K562 (cell line): ENCODE results near the gene VWDE. TPM values are rescaled to one million over a fixed set of nuclear protein-coding genes. Genes with fewer than 3 reads are reported as not detected.
A peak's percentile ranks its signal among the peaks of the same experiment; 100 is the strongest.

Experiments used
- CHD2 ChIP-seq: IDR thresholded peaks from 2 replicates; pipeline ENCODE4 v1.6.1; 2011; ENCODE audit warnings: low read depth, low read length
- HIVEP1 ChIP-seq: fragments of 250-450 bp; sonication (Bioruptor Pico); IDR thresholded peaks from 2 replicates; pipeline ENCODE4 v1.4.0; 2020; ENCODE audit warnings: mild to moderate bottlenecking
- HSF4 ChIP-seq: fragments of 250-450 bp; sonication (Bioruptor Pico); IDR thresholded peaks from 2 replicates; pipeline ENCODE4 v2.1.2; 2022; ENCODE audit warnings: mild to moderate bottlenecking, moderate library complexity, borderline replicate concordance
- MYBL2 ChIP-seq, 2 experiments: fragments of 450-650 bp in 1 of 2; sonication (generic) in 1 of 2; formaldehyde crosslinking in 1 of 2; IDR thresholded peaks; 2 replicates each; pipeline versions ENCODE4 v1.6.1 to v1.8.1; 2017 to 2022; ENCODE audit warnings: borderline replicate concordance in 1 of 2, inconsistent platforms in 1 of 2, low read depth in 1 of 2, mild to moderate bottlenecking in 1 of 2, missing genetic modification reagents in 1 of 2, moderate library complexity in 1 of 2
- NFIX ChIP-seq: fragments of 250-450 bp; sonication (Bioruptor Pico); IDR thresholded peaks from 2 replicates; pipeline ENCODE4 v1.4.0; 2020; ENCODE audit warnings: low read depth, mild to moderate bottlenecking, moderate library complexity
- SIX5 ChIP-seq, 2 experiments: IDR thresholded peaks; 2 replicates each; pipeline ENCODE4 v1.6.1; 2011; ENCODE audit warnings: low read length in 2 of 2, borderline replicate concordance in 1 of 2, low read depth in 1 of 2, mild to moderate bottlenecking in 1 of 2, moderate library complexity in 1 of 2; ENCODE audit not compliant: insufficient read depth in 1 of 2
- STAG1 ChIP-seq: sonication (generic); formaldehyde crosslinking; IDR thresholded peaks from 2 replicates; pipeline ENCODE4 v1.5.0; 2020; ENCODE audit warnings: missing genetic modification reagents, borderline replicate concordance
- ZKSCAN3 ChIP-seq: fragments of 250-450 bp; sonication (Bioruptor Pico); IDR thresholded peaks from 2 replicates; pipeline ENCODE4 v1.4.0; 2020
- ZNF347 ChIP-seq: fragments of 450-650 bp; formaldehyde crosslinking; IDR thresholded peaks from 2 replicates; pipeline ENCODE4 v1.4.0; 2020; ENCODE audit warnings: low read depth, mild to moderate bottlenecking, moderate library complexity
- ZZZ3 ChIP-seq: fragments of 450-650 bp; IDR thresholded peaks from 2 replicates; pipeline ENCODE4 v1.6.1; 2016; ENCODE audit warnings: antibody characterized with exemption, mild to moderate bottlenecking, moderate library complexity
- polyA plus RNA-seq, 8 experiments: library from polyadenylated mRNA; depleted of rRNA in 4 of 8; stranded (reverse) in 5 of 8; unstranded in 3 of 8; fragments of >200 nt; fragmentation: Nextera tagmentation in 2 of 8; fragmentation: Illumina TruSeq in 1 of 8; extraction: Ambion mirVana in 2 of 8; extraction: Trizol in 1 of 8; gene quantifications; 2 replicates each; pipeline versions ENCODE4 v1.2.1 to v1.2.3, GENCODE V29; 2011 to 2014; ENCODE audit warnings: inconsistent platforms in 1 of 8, missing spikeins in 1 of 8
- total RNA-seq, 7 experiments: library from RNA; depleted of rRNA in 6 of 7; stranded (reverse); fragments of >200 nt in 6 of 7; fragmentation: Illumina TruSeq in 2 of 7; extraction: Trizol in 2 of 7; gene quantifications; 2 replicates each; pipeline versions ENCODE4 v1.2.1 to v1.2.3, GENCODE V29; 2011 to 2021; ENCODE audit warnings: low replicate concordance in 1 of 7
- TF ChIP-seq, protein P1 (sequence below): fragments of 250-450 bp; sonication (Bioruptor Pico); IDR thresholded peaks from 2 replicates; pipeline ENCODE4 v1.5.0; 2020; ENCODE audit warnings: mild to moderate bottlenecking, borderline replicate concordance
- TF ChIP-seq, protein P2 (sequence below), 2 experiments: fragments of 250-450 bp in 1 of 2; fragments of 450-650 bp in 1 of 2; sonication (Bioruptor Pico) in 1 of 2; IDR thresholded peaks; 2 replicates each; pipeline versions ENCODE4 v1.6.1 to v1.8.0; 2016 to 2021; ENCODE audit warnings: mild to moderate bottlenecking in 2 of 2, moderate library complexity in 2 of 2, missing compliant biosample characterization in 1 of 2, missing genetic modification characterization in 1 of 2
- TF ChIP-seq, protein P3 (sequence below): sonication (generic); formaldehyde crosslinking; IDR thresholded peaks from 2 replicates; pipeline ENCODE4 v1.8.1; 2023; ENCODE audit warnings: missing genetic modification reagents, mild to moderate bottlenecking, borderline replicate concordance
- TF ChIP-seq, protein P4 (sequence below): sonication (generic); formaldehyde crosslinking; IDR thresholded peaks from 2 replicates; pipeline ENCODE4 v1.9.0; 2022; ENCODE audit warnings: mild to moderate bottlenecking, missing genetic modification reagents
- TF ChIP-seq, protein P5 (sequence below), 2 experiments: IDR thresholded peaks in 1 of 2; conservative IDR thresholded peaks in 1 of 2; 2 replicates each; pipeline ENCODE4 v1.6.1; 2016; ENCODE audit warnings: low read depth in 2 of 2, mild to moderate bottlenecking in 1 of 2, missing compliant biosample characterization in 1 of 2, missing genetic modification characterization in 1 of 2, moderate library complexity in 1 of 2

Gene VWDE
- total and polyA plus RNA-seq, 9 of the 15 experiments (the other 6 are each of a cell fraction or from before 2014, with no cell fraction given), result 40.6 to 162 (median 95.2) TPM

DNA sequence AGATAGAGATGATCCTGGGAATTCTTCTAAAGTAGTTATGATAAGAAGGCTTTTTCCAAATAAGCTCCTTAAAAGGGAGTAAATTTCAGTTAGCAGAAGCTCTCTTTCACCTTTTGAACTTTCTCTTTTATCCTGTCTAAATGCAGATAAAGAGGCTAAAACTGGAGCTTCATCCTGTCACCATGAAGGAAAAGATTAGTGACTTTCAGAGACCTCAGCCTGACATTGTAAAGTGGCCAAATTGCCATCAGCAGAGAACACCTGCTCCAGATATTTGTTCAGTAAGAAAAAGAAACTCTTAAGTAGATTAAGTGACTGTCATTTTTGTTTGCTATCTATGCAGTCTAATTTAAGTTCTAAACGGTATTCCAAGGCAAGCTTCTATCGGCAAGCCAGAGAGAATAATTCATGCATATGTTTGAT is 18.3 kb downstream of the VWDE start (continued):
- TF ChIP-seq STAG1 (CRISPR knock-in tag) (no peak), ZZZ3 (no peak), SIX5 (IDR thresholded peaks at IDR 0.05; ENCODE audit: borderline replicate concordance in 1 of 2, insufficient read depth in 1 of 2, low read depth in 1 of 2, low read length in 2 of 2) (no peak), NFIX (CRISPR knock-in tag) (no peak), ZKSCAN3 (CRISPR knock-in tag) (no peak), MYBL2 (IDR thresholded peaks at IDR 0.05; ENCODE audit: low read depth) (peak; percentile 65; the same call in 1 of the 2 replicates), MYBL2 (CRISPR knock-in tag; IDR thresholded peaks at IDR 0.05; ENCODE audit: borderline replicate concordance) (no peak), CHD2 (no peak), ZNF347 (CRISPR knock-in tag) (no peak), HIVEP1 (CRISPR knock-in tag) (no peak), HSF4 (CRISPR knock-in tag) (no peak)
- TF ChIP-seq, protein P1, sequence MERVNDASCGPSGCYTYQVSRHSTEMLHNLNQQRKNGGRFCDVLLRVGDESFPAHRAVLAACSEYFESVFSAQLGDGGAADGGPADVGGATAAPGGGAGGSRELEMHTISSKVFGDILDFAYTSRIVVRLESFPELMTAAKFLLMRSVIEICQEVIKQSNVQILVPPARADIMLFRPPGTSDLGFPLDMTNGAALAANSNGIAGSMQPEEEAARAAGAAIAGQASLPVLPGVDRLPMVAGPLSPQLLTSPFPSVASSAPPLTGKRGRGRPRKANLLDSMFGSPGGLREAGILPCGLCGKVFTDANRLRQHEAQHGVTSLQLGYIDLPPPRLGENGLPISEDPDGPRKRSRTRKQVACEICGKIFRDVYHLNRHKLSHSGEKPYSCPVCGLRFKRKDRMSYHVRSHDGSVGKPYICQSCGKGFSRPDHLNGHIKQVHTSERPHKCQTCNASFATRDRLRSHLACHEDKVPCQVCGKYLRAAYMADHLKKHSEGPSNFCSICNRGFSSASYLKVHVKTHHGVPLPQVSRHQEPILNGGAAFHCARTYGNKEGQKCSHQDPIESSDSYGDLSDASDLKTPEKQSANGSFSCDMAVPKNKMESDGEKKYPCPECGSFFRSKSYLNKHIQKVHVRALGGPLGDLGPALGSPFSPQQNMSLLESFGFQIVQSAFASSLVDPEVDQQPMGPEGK (CRISPR knock-in tag), result no peak
- TF ChIP-seq, protein P2, sequence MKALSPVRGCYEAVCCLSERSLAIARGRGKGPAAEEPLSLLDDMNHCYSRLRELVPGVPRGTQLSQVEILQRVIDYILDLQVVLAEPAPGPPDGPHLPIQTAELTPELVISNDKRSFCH (CRISPR knock-in tag; IDR thresholded peaks at IDR 0.05), result no peak
- TF ChIP-seq, protein P2 (tag; IDR thresholded peaks at IDR 0.05), result peak; percentile 95
- TF ChIP-seq, protein P3, sequence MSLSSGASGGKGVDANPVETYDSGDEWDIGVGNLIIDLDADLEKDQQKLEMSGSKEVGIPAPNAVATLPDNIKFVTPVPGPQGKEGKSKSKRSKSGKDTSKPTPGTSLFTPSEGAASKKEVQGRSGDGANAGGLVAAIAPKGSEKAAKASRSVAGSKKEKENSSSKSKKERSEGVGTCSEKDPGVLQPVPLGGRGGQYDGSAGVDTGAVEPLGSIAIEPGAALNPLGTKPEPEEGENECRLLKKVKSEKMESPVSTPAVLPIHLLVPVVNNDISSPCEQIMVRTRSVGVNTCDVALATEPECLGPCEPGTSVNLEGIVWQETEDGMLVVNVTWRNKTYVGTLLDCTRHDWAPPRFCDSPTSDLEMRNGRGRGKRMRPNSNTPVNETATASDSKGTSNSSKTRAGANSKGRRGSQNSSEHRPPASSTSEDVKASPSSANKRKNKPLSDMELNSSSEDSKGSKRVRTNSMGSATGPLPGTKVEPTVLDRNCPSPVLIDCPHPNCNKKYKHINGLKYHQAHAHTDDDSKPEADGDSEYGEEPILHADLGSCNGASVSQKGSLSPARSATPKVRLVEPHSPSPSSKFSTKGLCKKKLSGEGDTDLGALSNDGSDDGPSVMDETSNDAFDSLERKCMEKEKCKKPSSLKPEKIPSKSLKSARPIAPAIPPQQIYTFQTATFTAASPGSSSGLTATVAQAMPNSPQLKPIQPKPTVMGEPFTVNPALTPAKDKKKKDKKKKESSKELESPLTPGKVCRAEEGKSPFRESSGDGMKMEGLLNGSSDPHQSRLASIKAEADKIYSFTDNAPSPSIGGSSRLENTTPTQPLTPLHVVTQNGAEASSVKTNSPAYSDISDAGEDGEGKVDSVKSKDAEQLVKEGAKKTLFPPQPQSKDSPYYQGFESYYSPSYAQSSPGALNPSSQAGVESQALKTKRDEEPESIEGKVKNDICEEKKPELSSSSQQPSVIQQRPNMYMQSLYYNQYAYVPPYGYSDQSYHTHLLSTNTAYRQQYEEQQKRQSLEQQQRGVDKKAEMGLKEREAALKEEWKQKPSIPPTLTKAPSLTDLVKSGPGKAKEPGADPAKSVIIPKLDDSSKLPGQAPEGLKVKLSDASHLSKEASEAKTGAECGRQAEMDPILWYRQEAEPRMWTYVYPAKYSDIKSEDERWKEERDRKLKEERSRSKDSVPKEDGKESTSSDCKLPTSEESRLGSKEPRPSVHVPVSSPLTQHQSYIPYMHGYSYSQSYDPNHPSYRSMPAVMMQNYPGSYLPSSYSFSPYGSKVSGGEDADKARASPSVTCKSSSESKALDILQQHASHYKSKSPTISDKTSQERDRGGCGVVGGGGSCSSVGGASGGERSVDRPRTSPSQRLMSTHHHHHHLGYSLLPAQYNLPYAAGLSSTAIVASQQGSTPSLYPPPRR, result no peak
- TF ChIP-seq, protein P4, sequence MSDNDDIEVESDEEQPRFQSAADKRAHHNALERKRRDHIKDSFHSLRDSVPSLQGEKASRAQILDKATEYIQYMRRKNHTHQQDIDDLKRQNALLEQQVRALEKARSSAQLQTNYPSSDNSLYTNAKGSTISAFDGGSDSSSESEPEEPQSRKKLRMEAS (CRISPR knock-in tag), result no peak
- TF ChIP-seq, protein P5, sequence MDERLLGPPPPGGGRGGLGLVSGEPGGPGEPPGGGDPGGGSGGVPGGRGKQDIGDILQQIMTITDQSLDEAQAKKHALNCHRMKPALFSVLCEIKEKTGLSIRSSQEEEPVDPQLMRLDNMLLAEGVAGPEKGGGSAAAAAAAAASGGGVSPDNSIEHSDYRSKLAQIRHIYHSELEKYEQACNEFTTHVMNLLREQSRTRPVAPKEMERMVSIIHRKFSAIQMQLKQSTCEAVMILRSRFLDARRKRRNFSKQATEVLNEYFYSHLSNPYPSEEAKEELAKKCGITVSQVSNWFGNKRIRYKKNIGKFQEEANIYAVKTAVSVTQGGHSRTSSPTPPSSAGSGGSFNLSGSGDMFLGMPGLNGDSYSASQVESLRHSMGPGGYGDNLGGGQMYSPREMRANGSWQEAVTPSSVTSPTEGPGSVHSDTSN (CRISPR knock-in tag; IDR thresholded peaks at IDR 0.05; ENCODE audit: low read depth), result no peak
- TF ChIP-seq, protein P5 (tag; conservative IDR thresholded peaks at IDR 0.05; ENCODE audit: low read depth), result peak; percentile 97
